SU-DHL-6 (cell line): ENCODE measurements around the gene RPN1.
"Not testable (repeated sequence)": the region's sequence is repeated elsewhere in the genome, so short reads cannot be mapped to it uniquely, and the experiment has no call there.

Experiments used
- H2AFZ ChIP-seq: fragments of 200-600 bp; sonication (generic); 2 replicates; pipeline ENCODE4 v1.6.1; 2014; ENCODE audit warnings: low read depth, mild to moderate bottlenecking, moderate library complexity, mixed read lengths, antibody characterized with exemption, low read length; ENCODE audit not compliant: severe bottlenecking
- H3F3A ChIP-seq: fragments of 200-600 bp; shearing (Covaris generic); 2 replicates; pipeline ENCODE4 v1.6.0; 2016; ENCODE audit warnings: antibody characterized with exemption, mild to moderate bottlenecking; ENCODE audit not compliant: insufficient read depth
- H3K27ac ChIP-seq: fragments of 200-600 bp; sonication (generic); 2 replicates; pipeline ENCODE4 v1.5.1; 2016; ENCODE audit warnings: low read depth, mild to moderate bottlenecking, low read length, moderate library complexity, mixed read lengths
- H3K27me3 ChIP-seq: fragments of 200-600 bp; sonication (generic), shearing (Covaris generic); 2 replicates; pipeline ENCODE4 v1.6.0; 2014; ENCODE audit warnings: mild to moderate bottlenecking, low read length
- H3K36me3 ChIP-seq: fragments of 200-600 bp; sonication (generic); 2 replicates; pipeline ENCODE4 v1.6.1; 2014; ENCODE audit warnings: mild to moderate bottlenecking, low read length, mixed read lengths
- H3K4me2 ChIP-seq: fragments of 300-600, 200-600 bp; shearing (Covaris generic), sonication (generic); 2 replicates; pipeline ENCODE4 v1.6.0; 2014; ENCODE audit warnings: low read length, low read depth, mild to moderate bottlenecking; ENCODE audit not compliant: poor library complexity, severe bottlenecking
- H3K4me3 ChIP-seq: fragments of 200-600 bp; sonication (generic); 2 replicates; pipeline ENCODE4 v1.5.1; 2014; ENCODE audit warnings: antibody characterized with exemption, low read length, mild to moderate bottlenecking, mixed read lengths; ENCODE audit not compliant: insufficient read depth, poor library complexity, severe bottlenecking
- H3K79me2 ChIP-seq: fragments of 200-600 bp; sonication (generic); 2 replicates; pipeline ENCODE4 v1.6.1; 2014; ENCODE audit warnings: mild to moderate bottlenecking, low read length, moderate library complexity; ENCODE audit not compliant: insufficient read depth
- H3K9ac ChIP-seq: fragments of 200-600 bp; sonication (generic); 2 replicates; pipeline ENCODE4 v1.7.0; 2014; ENCODE audit warnings: mild to moderate bottlenecking, low read length
- H3K9me2 ChIP-seq: fragments of 200-600 bp; sonication (generic); replicated peaks from 2 replicates; pipeline ENCODE4 v1.6.1; 2014; ENCODE audit warnings: low read length; ENCODE audit not compliant: insufficient read depth
- H3K9me3 ChIP-seq: fragments of 200-600 bp; sonication (generic); 2 replicates; pipeline ENCODE4 v1.6.1; 2014; ENCODE audit warnings: low read length, mixed read lengths; ENCODE audit not compliant: insufficient read depth
- H4K20me1 ChIP-seq: fragments of 200-600 bp; sonication (generic); 2 replicates; pipeline ENCODE4 v1.6.1; 2014; ENCODE audit warnings: low read depth, mild to moderate bottlenecking, antibody characterized with exemption, low read length, moderate library complexity, mixed read lengths
- CTCF ChIP-seq: fragments of 200-600 bp; sonication (generic); IDR thresholded peaks from one replicate; pipeline ENCODE4 v1.5.1; 2017; ENCODE audit warnings: antibody characterized with exemption, mild to moderate bottlenecking, low read length, moderate library complexity; ENCODE audit not compliant: insufficient read depth, poor library complexity, severe bottlenecking
- EZH2phosphoT487 ChIP-seq: fragments of 200-600 bp; sonication (generic), shearing (Covaris generic); conservative IDR thresholded peaks from 2 replicates; pipeline ENCODE4 v1.6.1; 2018; ENCODE audit warnings: mild to moderate bottlenecking, antibody characterized with exemption, low read length, moderate library complexity, mixed read lengths

Gene RPN1

GRCh38 chr3:128587391-128587790, 63.2 kb downstream of the RPN1 start:
- Histone ChIP-seq H3K36me3 (no peaks in the 10 kb centered on the region), H4K20me1 (no peaks in the 10 kb centered on the region), H3K79me2 (no peaks in the 10 kb centered on the region), H3K27ac (no peak overlapping the region), H3K9me3 (no peaks in the 10 kb centered on the region), H3F3A (no peaks in the 10 kb centered on the region), H3K4me2 (no peak overlapping the region), H3K9me2 (no peaks in the 10 kb centered on the region), H3K4me3 (no peak overlapping the region), H3K27me3 (no peaks in the 10 kb centered on the region), H2AFZ (no peak overlapping the region), H3K9ac (no peak overlapping the region)
- TF ChIP-seq EZH2phosphoT487 (no peak), CTCF (no peak)

DNA sequence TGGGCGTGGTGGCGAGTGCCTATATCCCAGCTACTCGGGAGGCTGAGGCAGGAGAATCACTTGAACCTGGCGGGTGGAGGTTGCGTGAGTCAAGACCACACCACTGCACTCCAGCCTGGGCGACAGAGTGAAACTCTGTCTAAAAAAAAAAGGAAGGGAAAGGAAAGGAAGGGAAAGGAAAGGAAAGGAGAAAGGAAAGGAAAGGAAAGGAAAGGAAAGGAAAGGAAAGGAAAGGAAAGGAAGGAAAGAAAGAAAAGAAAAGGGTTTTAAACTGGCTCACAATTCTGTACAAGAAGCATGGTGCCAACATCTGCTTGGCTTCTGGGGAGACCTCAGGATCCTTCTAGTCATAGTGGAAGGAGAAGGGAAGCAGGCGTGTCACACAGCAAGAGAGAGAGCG, 63.7 kb downstream of the RPN1 start:
- H3K27me3 ChIP-seq, H3K4me3 ChIP-seq, H3K9me3 ChIP-seq, H3K79me2 ChIP-seq, H3K4me2 ChIP-seq, H3F3A ChIP-seq, H3K27ac ChIP-seq, H4K20me1 ChIP-seq, H3K9me2 ChIP-seq, H3K36me3 ChIP-seq, H2AFZ ChIP-seq, H3K9ac ChIP-seq: not testable (repeated sequence)

- H3K36me3 ChIP-seq, H3F3A ChIP-seq, H3K79me2 ChIP-seq, H3K4me3 ChIP-seq, H4K20me1 ChIP-seq, H3K9me3 ChIP-seq, H3K4me2 ChIP-seq, H3K9ac ChIP-seq, H3K9me2 ChIP-seq, H3K27me3 ChIP-seq, H3K27ac ChIP-seq, H2AFZ ChIP-seq: not testable (repeated sequence)
Observed at GRCh38 chr3:128586391-128586790, 64.2 kb downstream of the RPN1 start.

DNA sequence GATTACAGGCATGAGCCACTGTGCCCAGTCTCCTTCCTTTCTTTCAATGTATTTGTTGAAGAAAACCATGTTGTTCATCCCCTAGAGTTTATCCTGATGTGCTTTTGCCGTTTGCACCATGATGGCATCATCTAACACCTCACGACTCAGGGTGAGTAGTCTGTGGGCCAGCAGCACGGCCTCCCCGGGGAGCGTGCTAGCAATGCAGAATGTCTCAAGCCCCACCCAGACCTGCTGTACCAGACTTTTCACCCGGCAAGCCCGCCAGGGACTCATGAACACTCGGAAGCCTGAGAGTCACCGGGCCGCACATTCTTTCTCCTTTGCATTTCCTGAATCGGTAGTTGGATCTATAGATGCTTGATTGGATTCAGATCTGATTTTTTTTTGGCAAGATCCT, 64.6 kb downstream of the RPN1 start:
- Histone ChIP-seq H3K79me2 (no peaks in the 10 kb centered on the region), H3K9me3 (no peaks in the 10 kb centered on the region), H3K27me3 (no peaks in the 10 kb centered on the region), H2AFZ (no peak overlapping the region), H3K4me3 (no peak overlapping the region), H3K27ac (no peak overlapping the region), H4K20me1 (no peaks in the 10 kb centered on the region), H3K36me3 (no peaks in the 10 kb centered on the region), H3K4me2 (no peak overlapping the region), H3K9ac (no peak overlapping the region), H3F3A (no peaks in the 10 kb centered on the region), H3K9me2 (no peaks in the 10 kb centered on the region)
- no peak for TF ChIP-seq CTCF
- no peak for TF ChIP-seq EZH2phosphoT487
